Activated gamma-delta T cell (primary cell): ENCODE results near the gene INTS7.
"Not testable (repeated sequence)": the region's sequence is repeated elsewhere in the genome, so short reads cannot be mapped to it uniquely, and the experiment has no call there.

Source experiments
- DNase-seq: peaks from one replicate; lab custom pipeline; 2025; lab: John Stamatoyannopoulos, UW

INTS7 gene

GRCh38 chr1:212037900-212038299 lies 2.5 kb upstream of the INTS7 start:
- no peak for DNase-seq

DNA sequence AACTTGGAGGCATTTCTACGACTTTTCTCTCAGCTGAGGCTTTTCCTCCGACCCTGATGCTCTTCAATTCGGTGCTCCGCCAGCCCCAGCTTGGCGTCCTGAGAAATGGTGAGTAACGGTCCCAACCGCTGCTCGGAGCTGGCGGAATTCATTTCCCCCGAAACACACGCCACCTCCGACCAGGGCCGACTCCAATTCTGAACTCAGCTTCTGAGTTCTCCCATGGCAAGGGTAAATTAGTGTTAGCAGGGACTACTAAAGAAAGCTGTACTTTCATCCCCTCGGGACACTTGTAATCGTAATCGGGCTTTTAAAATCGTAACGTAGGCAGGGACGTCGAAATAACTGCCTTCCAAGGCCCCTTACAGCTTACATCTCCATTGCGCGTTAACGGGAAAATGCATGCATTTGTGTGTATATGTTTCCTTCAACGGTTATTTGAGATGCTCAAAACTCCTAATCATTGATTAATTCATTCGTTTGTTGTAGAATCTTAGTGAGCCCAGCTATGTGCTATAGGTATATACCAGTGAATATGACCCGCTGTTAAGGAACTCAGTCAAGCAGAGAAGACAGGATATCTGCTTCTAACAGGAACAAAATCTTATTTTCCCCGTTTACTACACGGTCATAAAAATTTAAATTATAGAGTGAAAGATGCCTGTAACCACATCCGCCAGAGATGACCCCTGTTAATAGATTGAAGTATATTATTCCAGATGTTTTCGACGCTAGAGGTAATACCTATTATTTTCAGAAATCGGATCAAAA lies 663 bp upstream of the INTS7 start:
- DNase-seq, result no peak

DNA sequence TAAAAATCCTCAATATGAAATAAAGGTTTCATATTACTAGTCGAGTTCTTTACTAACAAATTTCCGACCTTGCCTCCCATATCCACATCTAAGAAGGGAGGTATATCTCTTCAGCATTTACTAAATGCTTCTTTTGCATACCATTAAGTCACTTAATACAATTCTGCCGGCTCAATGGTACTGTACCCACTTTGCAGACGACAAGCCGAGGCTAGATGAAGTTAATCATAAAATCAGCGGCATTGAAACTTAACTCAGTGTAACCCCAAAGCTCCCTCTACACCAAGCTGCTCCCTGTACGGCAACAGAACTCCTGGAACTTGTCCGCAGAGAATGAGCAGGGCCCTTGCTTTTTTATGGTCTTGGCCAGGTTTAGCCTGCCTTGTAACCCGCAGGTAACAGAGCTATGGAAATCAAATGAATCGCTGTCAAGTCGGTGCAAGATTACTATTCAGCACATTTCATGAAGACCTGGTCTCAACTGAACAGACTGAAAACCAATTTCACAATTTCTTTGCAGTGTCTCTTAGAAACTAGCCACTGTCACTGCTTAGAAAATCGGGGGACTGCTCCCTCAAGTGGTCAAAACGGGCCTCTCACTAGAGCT lies 738 bp downstream of the INTS7 start:
- DNase-seq, result no peak

DNA sequence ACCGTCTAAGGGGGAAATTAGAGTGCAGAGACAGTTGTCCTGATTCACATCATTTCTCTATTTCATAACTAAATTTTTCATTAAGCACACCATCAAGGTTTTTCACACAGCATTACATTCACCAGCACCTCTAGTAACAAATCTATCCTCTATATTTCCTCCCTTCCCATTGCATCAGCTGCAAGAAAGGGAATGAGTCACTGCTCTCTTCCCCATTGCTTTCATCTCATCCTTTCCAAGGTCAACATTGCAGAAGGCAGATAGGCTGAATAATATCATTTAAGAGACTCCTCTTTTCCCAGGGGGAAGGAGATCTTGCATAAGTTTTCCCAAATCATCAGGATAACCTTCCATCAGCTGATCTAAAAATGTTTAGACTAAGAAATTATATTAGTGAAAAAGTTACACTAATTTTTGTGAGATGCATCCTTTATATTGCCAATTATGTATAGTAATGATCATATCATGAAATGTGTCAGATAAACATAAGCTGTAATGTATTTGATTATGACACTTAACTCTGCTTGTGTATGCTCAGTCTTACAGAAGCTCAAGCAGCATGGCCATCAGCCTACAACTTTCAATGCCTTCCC lies 4.3 kb downstream of the INTS7 start:
- DNase-seq, result no peak

DNA sequence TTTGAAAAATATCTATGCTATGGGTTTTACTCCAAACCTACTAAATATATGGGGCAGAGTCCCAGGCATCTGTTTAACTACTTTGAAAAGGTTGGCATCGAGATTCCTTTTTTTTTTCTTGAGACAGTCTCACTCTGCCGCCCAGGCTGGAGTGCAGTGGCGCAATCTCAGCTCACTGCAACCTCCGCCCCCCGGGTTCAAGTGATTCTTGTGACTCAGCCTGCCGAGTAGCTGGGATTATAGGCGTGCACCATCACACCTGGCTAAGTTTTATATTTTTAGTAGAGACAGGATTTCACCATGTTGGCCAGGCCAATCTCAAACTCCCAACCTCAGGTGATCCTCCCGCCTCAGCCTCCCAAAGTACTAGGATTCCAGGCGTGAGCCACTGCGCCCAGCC lies 7.6 kb downstream of the INTS7 start:
- DNase-seq, result not testable (repeated sequence)

DNA sequence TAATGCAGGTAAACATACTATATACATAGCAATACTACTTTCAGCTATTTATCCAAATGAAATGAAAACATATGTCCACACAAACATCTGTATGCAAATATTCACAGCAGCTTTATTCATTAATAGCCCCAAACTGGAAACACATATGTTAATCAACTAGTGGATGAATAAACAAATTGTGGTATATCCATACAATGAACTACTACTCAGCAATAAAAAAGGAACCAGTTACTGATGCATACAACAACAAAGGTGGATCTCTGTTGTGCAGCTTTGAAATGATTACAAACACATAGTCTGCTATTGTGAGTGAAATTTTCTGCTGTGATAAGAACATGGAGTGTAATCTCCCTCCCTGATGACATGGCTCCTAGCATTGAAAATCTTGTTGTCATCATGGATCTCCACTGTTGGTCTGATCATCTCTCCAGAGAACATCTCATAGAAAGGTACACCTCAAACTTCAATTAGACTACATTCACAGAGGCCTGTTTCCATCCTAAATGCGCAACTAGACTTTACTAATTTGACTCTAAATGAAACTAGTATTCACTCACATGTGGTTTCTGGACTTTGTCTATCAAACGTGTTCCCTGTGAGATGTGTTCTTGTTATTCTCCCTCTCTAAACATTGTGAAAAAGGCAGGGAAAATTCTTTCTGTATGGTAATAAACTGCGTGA lies 10.7 kb downstream of the INTS7 start:
- no peak for DNase-seq

GRCh38 chr1:212022908-212023307 lies 12.4 kb downstream of the INTS7 start:
- DNase-seq, result not testable (repeated sequence)

DNA sequence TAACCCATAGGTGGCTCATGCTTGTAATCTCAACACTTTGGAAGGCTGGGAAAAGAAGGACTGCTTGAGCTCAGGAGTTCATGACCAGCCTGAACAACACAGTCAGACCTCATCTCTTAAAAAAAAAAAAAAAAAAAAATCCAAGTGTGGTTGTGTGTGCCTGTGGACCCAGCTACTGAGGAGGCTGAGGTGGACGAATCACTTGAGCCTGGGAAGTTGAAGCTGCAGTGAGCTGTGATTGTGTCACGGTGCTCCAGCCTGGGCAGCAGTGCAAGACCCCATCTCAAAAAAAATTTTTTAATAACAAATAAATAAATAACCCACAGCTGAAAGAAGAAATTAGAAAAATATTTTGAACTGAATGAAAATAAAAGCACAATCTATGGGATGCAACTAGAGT lies 13.8 kb downstream of the INTS7 start:
- DNase-seq, result no peak

GRCh38 chr1:212020975-212021374 lies 14.4 kb downstream of the INTS7 start:
- no peak for DNase-seq

DNA sequence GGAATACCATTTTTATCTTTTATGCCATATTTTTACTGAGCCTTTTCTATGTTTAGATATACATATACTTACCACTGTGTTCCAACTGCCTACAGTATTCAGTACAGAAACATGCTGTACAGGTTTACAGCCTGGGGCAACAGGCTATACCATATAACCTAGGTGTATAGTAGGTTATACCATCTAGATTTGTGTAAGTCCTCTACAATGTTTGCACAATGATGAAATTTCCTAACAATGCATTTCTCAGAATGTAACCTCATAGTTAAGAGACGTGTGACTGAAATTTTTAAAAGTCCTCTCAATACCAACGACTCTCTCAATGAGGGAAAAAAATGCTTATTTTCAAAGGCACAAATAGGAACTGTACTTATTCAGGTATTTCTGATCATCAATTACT lies 21.7 kb downstream of the INTS7 start:
- DNase-seq, result no peak

GRCh38 chr1:212012034-212012740 lies 23.2 kb downstream of the INTS7 start:
- DNase-seq, result no peak

GRCh38 chr1:212010004-212010403 lies 25.4 kb downstream of the INTS7 start:
- DNase-seq, result no peak

DNA sequence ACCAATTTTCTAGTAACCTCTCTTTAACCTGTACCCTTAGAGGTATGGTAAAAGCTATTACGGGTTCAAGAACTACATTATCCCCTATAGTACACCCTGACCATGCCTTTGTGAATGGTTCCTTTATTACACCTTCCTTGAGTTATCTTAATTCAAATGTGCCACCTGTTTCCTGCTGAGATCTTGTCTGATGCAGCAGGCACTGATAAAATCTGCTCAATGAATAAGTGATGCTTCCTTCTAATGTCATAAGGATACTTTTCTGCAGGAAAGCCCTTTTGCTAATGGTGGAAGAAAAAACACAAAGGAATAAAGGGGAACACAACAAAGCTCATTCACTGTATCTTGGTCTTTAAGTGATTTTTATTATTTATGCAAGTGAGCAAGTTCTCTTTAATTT lies 25.8 kb downstream of the INTS7 start:
- DNase-seq, result no peak

- DNase-seq, result no peak
Observed at GRCh38 chr1:212007886-212008285, 27.5 kb downstream of the INTS7 start.

DNA sequence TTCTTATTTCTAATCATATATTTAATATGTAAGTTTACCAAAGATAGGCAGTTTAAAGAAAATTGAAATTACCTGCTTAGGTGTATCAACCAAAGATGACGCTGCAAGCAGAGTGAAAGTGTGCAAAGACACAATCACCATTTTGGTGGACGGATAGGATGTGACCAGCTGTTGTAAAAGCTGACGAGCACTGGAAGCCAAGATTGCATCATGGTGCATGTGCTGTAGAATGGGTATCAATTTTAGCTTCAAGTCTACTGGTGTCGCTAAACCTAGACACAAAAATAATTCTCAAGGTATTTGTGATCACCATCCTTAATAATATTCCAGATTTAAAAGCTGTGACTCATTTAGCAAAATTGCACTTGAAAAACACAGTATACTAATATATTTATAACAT lies 28.2 kb downstream of the INTS7 start:
- no peak for DNase-seq

DNA sequence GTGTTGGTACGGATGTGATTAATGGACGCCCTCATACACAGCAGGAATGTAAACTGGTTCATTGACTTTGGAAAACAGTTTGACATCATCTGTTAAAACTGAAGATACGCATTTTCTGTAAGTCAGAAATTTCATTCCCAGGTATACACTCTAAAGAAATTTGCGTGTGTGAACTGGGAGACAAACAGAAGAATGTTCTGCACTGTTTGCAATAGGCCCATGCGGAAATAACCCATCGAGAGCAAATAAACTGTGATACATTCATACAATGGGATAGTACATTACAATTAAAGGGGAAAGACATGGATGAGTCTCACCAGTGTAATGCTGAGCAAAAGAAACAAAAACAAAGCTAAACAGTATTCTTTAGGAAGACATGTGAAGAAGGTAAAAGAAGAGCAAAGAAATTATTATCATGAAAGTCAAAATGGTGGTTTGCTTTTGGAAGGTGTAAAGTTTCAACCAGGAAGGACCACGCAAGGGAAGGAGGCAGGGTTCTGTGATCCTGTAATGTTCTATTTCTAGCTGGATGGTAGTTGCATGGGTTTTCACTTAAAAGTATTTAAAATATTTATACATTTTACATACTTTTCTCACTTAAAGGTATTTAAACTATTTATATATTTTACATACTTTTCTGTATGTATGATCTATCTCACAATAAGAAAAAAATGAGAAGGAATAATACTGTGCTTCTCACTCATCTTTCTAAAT lies 30.3 kb downstream of the INTS7 start:
- no peak for DNase-seq

DNA sequence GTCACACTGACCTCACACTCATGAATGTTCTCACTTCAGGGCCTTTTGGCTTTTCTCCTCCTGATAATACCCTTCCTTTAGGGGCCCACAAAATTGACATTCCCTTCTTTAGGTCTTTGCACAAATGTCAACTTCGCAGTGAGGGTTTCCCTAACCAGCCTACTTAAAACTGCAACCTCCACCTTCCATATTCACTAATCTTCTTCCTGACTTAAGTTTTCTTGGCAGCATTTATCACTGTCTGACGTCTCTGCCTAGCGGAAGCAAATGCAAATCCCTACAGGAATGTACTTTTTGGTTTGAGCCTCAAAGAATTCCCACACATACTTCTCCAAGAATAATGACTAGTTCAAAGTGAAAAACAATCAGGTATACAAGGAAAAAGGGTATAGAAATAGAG lies 32.8 kb downstream of the INTS7 start:
- no peak for DNase-seq

DNA sequence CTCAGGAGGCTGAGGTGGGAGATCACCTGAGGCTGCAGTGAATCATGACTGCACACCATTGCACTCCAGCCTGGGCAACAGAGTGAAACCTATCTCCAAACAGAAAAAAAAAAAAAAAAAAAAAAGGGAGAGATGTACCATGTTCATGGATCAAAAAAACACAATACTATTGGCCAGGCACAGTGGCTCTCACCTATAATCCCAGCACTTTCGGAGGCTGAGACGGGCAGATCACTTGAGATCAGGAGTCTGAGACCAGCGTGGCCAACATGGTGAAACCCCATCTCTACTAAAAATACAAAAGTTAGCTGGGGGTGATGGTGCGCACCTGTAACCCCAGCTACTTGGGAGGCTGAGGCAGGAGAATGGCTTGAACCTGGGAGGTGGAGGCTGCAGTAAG lies 37.9 kb downstream of the INTS7 start:
- not testable (repeated sequence) for DNase-seq

DNA sequence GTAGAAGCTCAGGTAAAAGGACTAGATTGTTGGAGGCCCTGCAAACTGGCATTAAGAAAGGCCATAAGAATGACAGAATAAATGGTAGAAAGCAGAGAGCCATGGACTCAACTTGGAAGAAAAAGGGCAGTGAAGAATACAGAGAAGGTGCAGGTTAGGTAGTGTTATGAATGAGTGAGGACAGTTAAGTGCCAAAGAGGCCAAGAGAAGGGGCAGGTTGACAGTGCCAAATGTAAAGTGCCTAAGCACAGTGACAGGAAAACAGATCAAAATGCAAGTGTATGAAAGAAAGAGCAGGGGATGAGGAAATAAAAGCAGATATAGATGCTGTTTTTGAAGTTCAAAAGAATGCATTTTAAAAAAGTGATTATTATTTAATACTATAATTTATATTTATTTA lies 43.7 kb downstream of the INTS7 start:
- DNase-seq, result no peak

- DNase-seq, result no peak
Observed at GRCh38 chr1:211986628-211987254, 48.6 kb downstream of the INTS7 start.
